Right ventricle myocardium inferior (tissue), 1 donor: Measurements from ENCODE around the gene FADD. TPM values are rescaled to one million over a fixed set of nuclear protein-coding genes. Genes with fewer than 3 reads are reported as not detected.

Experiments
- ATAC-seq: fragments of 200-7000 bp; cut with Tn5 transposase; one replicate; pipeline ENCODE4 v1.9.1; 2020; ENCODE audit warnings: mild to moderate bottlenecking, moderate library complexity
- DNase-seq: peaks from one replicate; pipeline ENCODE4 v3.0.0; 2021; ENCODE audit errors: missing footprints
- intact Hi-C: fragments of 100-400 bp; cut with DNase I; formaldehyde crosslinking; loops from one replicate; pipeline ENCODE4 v1.11.0; 2022
- long read RNA-seq: library from polyadenylated mRNA; unstranded; transcript quantifications from one replicate; pipeline ENCODE4 v2.0.0, GENCODE V29; 2021
- total RNA-seq: library from RNA; stranded (reverse); fragmentation: NEBNext Ultra II Directional; extraction: Animal tissue kit (Norgen Biotek cat#: 25700); gene quantifications from one replicate; pipeline ENCODE4 v1.2.1, GENCODE V29; 2021
- donor health status: DM: no; HTN: yes; CAD: no; lungs with severe emphysema.

FADD gene, protein sequence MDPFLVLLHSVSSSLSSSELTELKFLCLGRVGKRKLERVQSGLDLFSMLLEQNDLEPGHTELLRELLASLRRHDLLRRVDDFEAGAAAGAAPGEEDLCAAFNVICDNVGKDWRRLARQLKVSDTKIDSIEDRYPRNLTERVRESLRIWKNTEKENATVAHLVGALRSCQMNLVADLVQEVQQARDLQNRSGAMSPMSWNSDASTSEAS
- total RNA-seq, result 12.8 TPM
- long read RNA-seq, transcript FADD-201 (2 exons, 1,841 nt), result major isoform, 24 of 26 reads
- long read RNA-seq, partial matches to known transcripts, result 0 of 26 reads
- long read RNA-seq, other reads (novel, unspliced or antisense), result 2 of 26 reads

- intact Hi-C loops, result no loop called here
- DNase-seq (peak; percentile 94), ATAC-seq (peak; percentile 86)
Measured at GRCh38 chr11:70202920-70203750, at the start of gene FADD. FADD (plus strand) TSS chr11:70203296; CDS start chr11:70203460, 164 bp downstream.

DNA sequence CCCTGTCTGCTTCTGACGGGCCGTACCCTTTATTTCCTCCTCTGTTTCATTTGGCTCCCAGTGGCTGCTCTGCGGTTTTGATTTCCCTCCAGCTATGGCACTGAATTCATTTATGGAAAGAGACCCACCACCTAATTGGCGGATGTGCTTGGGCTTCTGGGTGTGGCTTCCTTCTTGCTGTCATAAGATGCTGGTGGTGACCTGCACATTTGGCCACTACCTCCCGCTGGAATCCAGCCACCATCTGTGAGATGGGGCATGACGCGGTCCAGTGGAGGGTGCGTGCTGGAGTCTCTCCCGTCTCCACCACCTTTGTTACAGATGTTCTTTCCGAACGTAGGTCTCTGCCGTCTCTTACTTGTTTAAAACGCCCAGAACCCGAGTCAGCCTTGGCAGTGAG lies 47.7 kb upstream of the FADD start:
- DNase-seq (no peak), ATAC-seq (no peak)
- intact Hi-C loops, result no loop called here

GRCh38 chr11:70156291-70157037 lies 46.6 kb upstream of the FADD start:
- intact Hi-C loops, result no loop called here
- DNase-seq (no peak), ATAC-seq (no peak)

DNA sequence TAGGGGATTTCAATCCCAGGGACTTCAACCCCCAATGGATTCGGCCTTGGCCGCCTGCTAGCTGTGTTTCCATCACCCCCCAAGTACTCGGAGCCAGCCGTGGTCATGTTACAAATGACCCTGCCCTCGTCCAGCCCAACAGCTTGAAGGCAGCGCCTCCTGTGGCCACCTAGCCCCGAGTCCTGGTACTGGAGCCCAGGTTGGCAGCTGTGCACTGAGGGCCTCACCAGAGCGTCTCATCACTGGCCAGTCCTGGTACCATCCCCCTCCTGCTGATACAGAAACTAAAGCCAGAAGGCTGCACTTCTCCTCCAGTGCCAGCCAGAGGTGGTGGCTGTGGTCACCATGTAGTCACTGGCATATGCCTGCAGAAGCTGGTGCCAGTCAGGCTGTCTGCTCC lies 44.9 kb upstream of the FADD start:
- intact Hi-C loops, result no loop called here
- DNase-seq, result no peak
- no peak for ATAC-seq

DNA sequence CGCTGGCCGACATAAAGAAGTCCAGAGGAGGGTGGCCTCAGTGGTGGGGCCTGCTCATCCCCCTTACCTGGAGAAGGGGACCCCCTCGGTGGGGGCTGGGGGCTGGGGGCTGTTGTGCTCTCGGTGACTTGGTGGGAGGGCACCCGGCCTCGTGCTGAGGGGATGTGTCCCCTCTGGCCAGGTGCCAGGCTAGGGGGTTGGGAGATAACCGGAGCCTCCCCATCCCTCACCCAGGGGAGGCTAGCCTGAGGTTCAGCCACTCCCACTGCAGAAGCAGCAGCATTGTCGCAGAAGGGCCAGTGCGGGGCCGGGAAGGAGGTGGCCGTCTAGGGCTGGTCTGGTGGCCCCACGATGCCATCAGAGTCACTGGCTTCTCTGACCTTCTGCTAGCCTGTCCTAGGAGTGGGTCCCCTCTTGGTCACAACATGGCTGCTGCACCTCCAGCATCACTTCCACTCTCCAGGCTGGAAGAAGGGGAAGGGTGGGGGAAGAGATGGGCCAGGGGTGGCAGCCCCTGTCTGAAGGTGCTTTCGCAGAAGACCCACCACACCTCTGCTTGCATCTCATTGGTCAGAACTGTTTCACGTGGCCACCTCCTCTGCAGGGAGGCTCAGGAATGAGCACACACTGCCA lies 44.2 kb upstream of the FADD start:
- ATAC-seq (no peak), DNase-seq (no peak)
- intact Hi-C loops, result no loop called here

- ATAC-seq (no peak), DNase-seq (no peak)
- intact Hi-C loops, result no loop called here
Measured at GRCh38 chr11:70159627-70160570, 43.2 kb upstream of the FADD start.

DNA sequence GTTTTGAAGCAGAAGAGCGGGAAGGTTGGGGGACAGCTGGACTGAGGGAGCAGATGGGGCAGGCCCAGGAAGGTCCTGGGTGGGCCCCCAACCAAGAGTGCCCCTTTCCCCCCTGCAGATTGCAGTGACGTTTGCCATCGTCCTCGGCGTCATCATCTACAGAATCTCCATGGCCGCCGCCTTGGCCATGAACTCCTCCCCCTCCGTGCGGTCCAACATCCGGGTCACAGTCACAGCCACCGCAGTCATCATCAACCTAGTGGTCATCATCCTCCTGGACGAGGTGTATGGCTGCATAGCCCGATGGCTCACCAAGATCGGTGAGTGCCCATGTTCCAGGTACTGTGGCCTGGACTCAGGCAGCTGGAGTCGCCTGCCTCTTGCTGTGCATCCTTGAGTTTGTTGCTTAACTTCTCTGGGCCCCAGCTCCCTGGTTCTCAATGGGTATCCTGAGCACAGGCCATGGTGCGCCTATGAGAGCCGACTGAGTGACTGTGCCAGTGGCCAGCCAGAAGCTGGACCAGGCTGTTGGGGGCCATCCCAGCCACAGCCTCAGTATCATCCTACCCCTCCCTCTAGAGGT lies 42.0 kb upstream of the FADD start:
- DNase-seq, result no peak
- intact Hi-C loops, result no loop called here
- no peak for ATAC-seq

- intact Hi-C loops, result no loop called here
- no peak for DNase-seq
- no peak for ATAC-seq
Measured at GRCh38 chr11:70164705-70165104, 38.4 kb upstream of the FADD start.

GRCh38 chr11:70167120-70167519 lies 36.0 kb upstream of the FADD start:
- intact Hi-C loops, result no loop called here
- ATAC-seq, result no peak
- DNase-seq, result no peak

DNA sequence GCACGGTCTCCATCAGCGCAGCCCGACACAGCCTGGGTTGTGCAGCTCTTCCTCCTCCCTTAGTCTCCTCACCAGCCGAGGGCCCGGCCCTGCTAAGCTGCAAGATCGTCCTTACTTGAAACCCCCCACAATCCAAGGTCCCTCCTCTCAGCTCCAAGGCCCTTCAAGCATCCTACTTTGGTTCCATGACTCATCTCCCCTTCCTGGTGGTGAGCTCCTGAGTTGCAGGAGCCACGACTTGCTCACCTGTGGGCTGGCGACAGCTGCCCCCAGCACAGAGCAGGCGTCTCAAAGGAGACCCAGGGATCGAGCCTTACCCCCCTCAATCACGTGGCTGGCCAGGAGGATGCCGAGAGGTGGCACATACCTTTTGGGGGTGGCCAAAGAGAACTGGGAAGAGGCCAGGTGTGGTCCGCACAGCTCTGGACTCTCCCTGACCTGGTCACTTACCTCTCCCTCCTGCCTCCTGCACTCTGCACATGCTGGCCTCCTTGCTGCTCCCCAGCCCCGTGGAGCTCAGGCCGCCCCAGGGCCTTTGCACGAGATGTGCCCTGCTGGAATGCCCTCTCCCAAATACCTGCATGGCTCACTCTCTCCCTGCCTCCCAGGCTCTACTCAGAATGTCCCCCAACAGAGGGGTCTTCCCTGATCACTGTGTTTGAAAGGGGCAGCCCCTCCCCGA lies 35.2 kb upstream of the FADD start:
- DNase-seq (no peak), ATAC-seq (no peak)
- intact Hi-C loops, result no loop called here

GRCh38 chr11:70168405-70168754 lies 34.7 kb upstream of the FADD start:
- ATAC-seq, result no peak
- intact Hi-C loops, result no loop called here
- no peak for DNase-seq

- intact Hi-C loops, result no loop called here
- DNase-seq (no peak), ATAC-seq (no peak)
Measured at GRCh38 chr11:70169127-70169526, 34.0 kb upstream of the FADD start.

- intact Hi-C loops, result no loop called here
- DNase-seq (no peak), ATAC-seq (no peak)
Measured at GRCh38 chr11:70169632-70170031, 33.5 kb upstream of the FADD start.

- intact Hi-C loops, result no loop called here
- no peak for ATAC-seq
- DNase-seq, result no peak
Measured at GRCh38 chr11:70170596-70171210, 32.4 kb upstream of the FADD start.

- ATAC-seq, result no peak
- intact Hi-C loops, result no loop called here
- no peak for DNase-seq
Measured at GRCh38 chr11:70173018-70173417, 30.1 kb upstream of the FADD start.

- DNase-seq (no peak), ATAC-seq (no peak)
- intact Hi-C loops, result no loop called here
Measured at GRCh38 chr11:70174547-70175235, 28.4 kb upstream of the FADD start.
